GM19023 (cell line): ENCODE measurements around the gene GINS1.
"Not testable (repeated sequence)": the region's sequence is repeated elsewhere in the genome, so short reads cannot be mapped to it uniquely, and the experiment has no call there.

ENCODE experiments used
- ATAC-seq: cut with Tn5 transposase; IDR thresholded peaks from one replicate; pipeline ENCODE4 v1.9.1; 2021; ENCODE audit warnings: mild to moderate bottlenecking, moderate library complexity; ENCODE audit not compliant: unreplicated experiment

Gene GINS1

GRCh38 chr20:25473297-25473696, 65.8 kb downstream of the GINS1 start:
- not testable (repeated sequence) for ATAC-seq

GRCh38 chr20:25476106-25477013, 68.9 kb downstream of the GINS1 start:
- no peak for ATAC-seq

- no peak for ATAC-seq
Observed at GRCh38 chr20:25477014-25477882, 69.8 kb downstream of the GINS1 start.

GRCh38 chr20:25478889-25479568, 71.6 kb downstream of the GINS1 start:
- ATAC-seq: no peak

GRCh38 chr20:25479638-25480037, 72.2 kb downstream of the GINS1 start:
- ATAC-seq: no peak

- no peak for ATAC-seq
Observed at GRCh38 chr20:25480156-25480555, 72.7 kb downstream of the GINS1 start.

GRCh38 chr20:25480797-25481196, 73.3 kb downstream of the GINS1 start:
- no peak for ATAC-seq

GRCh38 chr20:25481235-25481917, 73.9 kb downstream of the GINS1 start:
- no peak for ATAC-seq

- no peak for ATAC-seq
Observed at GRCh38 chr20:25481918-25482253, 74.4 kb downstream of the GINS1 start.

GRCh38 chr20:25483431-25484132, 76.1 kb downstream of the GINS1 start:
- no peak for ATAC-seq

- ATAC-seq: no peak
Observed at GRCh38 chr20:25484224-25484846, 76.9 kb downstream of the GINS1 start.

- no peak for ATAC-seq
Observed at GRCh38 chr20:25484911-25485511, 77.5 kb downstream of the GINS1 start.

- no peak for ATAC-seq
Observed at GRCh38 chr20:25485872-25486271, 78.4 kb downstream of the GINS1 start.

GRCh38 chr20:25486377-25486776, 78.9 kb downstream of the GINS1 start:
- ATAC-seq: no peak

GRCh38 chr20:25487306-25487705, 79.8 kb downstream of the GINS1 start:
- ATAC-seq: no peak

GRCh38 chr20:25487975-25488374, 80.5 kb downstream of the GINS1 start:
- ATAC-seq: no peak

- no peak for ATAC-seq
Observed at GRCh38 chr20:25489221-25489871, 81.9 kb downstream of the GINS1 start.

- ATAC-seq: no peak
Observed at GRCh38 chr20:25490656-25491445, 83.4 kb downstream of the GINS1 start.
